Parathyroid adenoma (tissue), 2 donors: Measurements from ENCODE around the gene SMIM24.

Experiments
- H2AFZ ChIP-seq: fragments of 300-600 bp; sonication (generic); one replicate; pipeline ENCODE4 v1.7.0; 2017; ENCODE audit warnings: antibody characterized with exemption, mild to moderate bottlenecking
- H3K27ac ChIP-seq: fragments of 300-600 bp; sonication (generic); one replicate; pipeline ENCODE4 v1.7.0; 2017
- H3K27me3 ChIP-seq: fragments of 300-600 bp; sonication (generic); one replicate; pipeline ENCODE4 v1.7.0; 2017; ENCODE audit warnings: low read length; ENCODE audit not compliant: control insufficient read depth, insufficient read depth
- H3K36me3 ChIP-seq: fragments of 300-600 bp; sonication (generic); one replicate; pipeline ENCODE4 v1.7.0; 2017; ENCODE audit warnings: low read length; ENCODE audit not compliant: control insufficient read depth, insufficient read depth
- H3K4me1 ChIP-seq: fragments of 300-600 bp; sonication (generic); one replicate; pipeline ENCODE4 v1.7.0; 2017; ENCODE audit warnings: control low read depth
- H3K4me2 ChIP-seq: fragments of 300-600 bp; sonication (generic); one replicate; pipeline ENCODE4 v1.7.0; 2017; ENCODE audit warnings: low read length
- H3K4me3 ChIP-seq: fragments of 300-600 bp; sonication (generic); one replicate; pipeline ENCODE4 v1.7.0; 2017; ENCODE audit warnings: low read depth, low read length
- H3K79me2 ChIP-seq: fragments of 300-600 bp; sonication (generic); one replicate; pipeline ENCODE4 v1.7.0; 2017; ENCODE audit warnings: control low read depth
- H3K9ac ChIP-seq: fragments of 300-600 bp; sonication (generic); one replicate; pipeline ENCODE4 v1.7.0; 2017; ENCODE audit warnings: mild to moderate bottlenecking
- H3K9me3 ChIP-seq: fragments of 300-600 bp; sonication (generic); one replicate; pipeline ENCODE4 v1.7.0; 2017; ENCODE audit warnings: low read length; ENCODE audit not compliant: control insufficient read depth
- CTCF ChIP-seq: fragments of 300-600 bp; sonication (generic); IDR thresholded peaks from one replicate; pipeline ENCODE4 v1.7.0; 2017; ENCODE audit warnings: antibody characterized with exemption, mild to moderate bottlenecking
- donor health status: primary hyperparathyroidism.

SMIM24 gene

GRCh38 chr19:3459965-3460582, 20.3 kb downstream of the SMIM24 start:
- no peak overlapping the region for H3K4me2 ChIP-seq
- no peak overlapping the region for H3K4me3 ChIP-seq
- no peak for TF ChIP-seq CTCF

DNA sequence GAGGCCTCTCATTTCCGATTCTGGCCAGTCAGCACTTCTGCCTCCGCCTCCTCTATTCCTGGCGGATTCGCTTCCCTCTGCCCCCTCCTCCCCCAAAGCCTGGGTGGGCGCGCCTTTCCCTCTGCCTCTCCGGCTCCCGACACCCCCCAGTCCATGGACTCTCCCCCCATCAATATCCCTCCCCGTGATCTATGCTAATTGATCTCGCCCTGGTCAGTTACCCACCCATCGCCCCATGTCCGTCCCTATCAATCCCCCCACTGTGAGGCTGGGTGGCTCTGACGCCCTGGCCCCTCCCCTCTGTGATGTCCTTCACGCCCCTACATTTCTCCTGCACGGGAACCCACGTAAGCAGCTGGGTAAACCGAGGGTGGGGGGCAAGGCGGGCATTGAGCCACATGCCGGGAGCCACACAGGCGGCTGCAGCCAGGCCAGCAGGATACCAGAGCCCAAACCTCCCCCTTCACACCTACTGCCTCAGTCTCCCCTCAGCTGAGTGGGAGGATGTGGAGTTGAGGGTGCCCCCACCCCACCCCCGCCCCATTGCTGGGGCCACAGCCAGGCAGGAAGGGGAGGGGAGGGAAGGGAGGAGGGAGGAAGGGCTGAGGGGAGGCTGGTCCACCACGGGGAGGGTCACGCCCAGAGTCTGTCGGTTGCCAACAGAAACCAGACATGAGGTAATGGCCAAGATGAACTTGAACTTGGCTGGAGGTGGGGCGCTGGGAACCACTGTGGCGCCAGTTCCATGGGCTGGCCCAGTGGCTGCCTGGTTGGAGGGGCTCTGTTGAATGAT, 21.0 kb downstream of the SMIM24 start:
- H3K4me2 ChIP-seq, result peak overlapping the region; percentile 42
- no peak overlapping the region for H2AFZ ChIP-seq
- H3K79me2 ChIP-seq, result peaks cover 7% of the 10 kb centered on the region
- no peaks in the 10 kb centered on the region for H3K36me3 ChIP-seq
- no peak overlapping the region for H3K9ac ChIP-seq
- no peak overlapping the region for H3K4me3 ChIP-seq
- peaks cover 8% of the 10 kb centered on the region for H3K4me1 ChIP-seq
- H3K27me3 ChIP-seq, result no peaks in the 10 kb centered on the region
- H3K27ac ChIP-seq, result peak overlapping the region; percentile 34
- TF ChIP-seq CTCF, result no peak
- H3K9me3 ChIP-seq, result no peaks in the 10 kb centered on the region

More at GRCh38 chr19:3459965-3460582, 20.3 kb downstream of the SMIM24 start:
- H3K27me3 ChIP-seq, result no peaks in the 10 kb centered on the region
- no peak overlapping the region for H3K9ac ChIP-seq
- H3K79me2 ChIP-seq, result peaks cover 5% of the 10 kb centered on the region
- H3K4me1 ChIP-seq, result peaks cover 8% of the 10 kb centered on the region
- no peak overlapping the region for H2AFZ ChIP-seq
- no peaks in the 10 kb centered on the region for H3K36me3 ChIP-seq
- H3K9me3 ChIP-seq, result no peaks in the 10 kb centered on the region
- peak overlapping the region; percentile 34 for H3K27ac ChIP-seq

DNA sequence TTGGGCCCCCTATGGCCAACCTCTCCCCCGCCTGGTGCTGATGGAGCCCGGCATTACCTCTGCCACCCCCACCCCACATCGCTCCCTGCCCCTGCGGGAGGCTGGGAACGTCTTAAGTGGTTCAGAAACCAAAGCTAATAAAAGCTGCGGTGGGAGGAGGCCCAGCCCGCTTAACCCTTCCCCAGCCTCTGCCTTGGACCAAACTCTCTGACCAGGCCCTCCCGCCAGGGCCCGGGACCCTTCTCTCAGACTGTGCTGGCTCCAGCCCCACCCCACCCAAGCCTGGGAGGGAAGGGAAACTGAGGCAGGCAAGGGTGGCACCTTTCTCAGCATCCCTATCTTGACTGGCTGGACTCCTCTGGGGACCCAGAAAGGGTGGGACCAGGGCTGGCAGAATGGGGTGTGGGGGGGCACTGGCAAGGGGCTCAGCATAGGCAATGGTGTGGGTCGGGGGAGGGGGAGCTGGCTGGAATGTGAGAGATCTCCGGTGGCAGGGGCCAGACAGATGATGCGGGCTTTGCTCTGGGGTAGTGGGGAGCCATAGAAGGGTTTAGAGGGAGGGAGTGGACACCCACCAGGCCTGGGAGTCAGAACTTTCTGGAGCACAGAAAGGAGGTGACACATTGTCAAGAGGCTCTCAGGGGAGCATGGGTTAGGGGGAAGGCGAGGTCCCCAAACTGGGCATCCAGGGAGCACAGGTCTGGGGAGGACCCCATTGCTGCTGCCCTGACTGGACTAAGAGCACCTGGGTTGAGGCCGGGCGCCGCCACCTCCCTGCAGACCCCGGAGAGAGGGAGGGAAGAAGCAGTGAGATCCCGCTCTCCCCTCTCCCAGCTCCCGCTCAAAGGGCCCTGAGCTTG, 21.9 kb downstream of the SMIM24 start:
- no peak for TF ChIP-seq CTCF
- Histone ChIP-seq H3K36me3 (no peaks in the 10 kb centered on the region), H3K4me3 (no peak overlapping the region)

GRCh38 chr19:3457528-3458228, 22.6 kb downstream of the SMIM24 start:
- Histone ChIP-seq H3K27me3 (no peaks in the 10 kb centered on the region), H3K79me2 (peaks cover 18% of the 10 kb centered on the region), H3K4me1 (peaks cover 8% of the 10 kb centered on the region), H2AFZ (no peak overlapping the region), H3K4me2 (no peak overlapping the region), H3K9ac (no peak overlapping the region), H3K4me3 (no peak overlapping the region), H3K36me3 (no peaks in the 10 kb centered on the region), H3K27ac (peak overlapping the region; percentile 34), H3K9me3 (no peaks in the 10 kb centered on the region)
- no peak for TF ChIP-seq CTCF

More for the DNA sequence above, 21.9 kb downstream of the SMIM24 start:
- Histone ChIP-seq H3K27me3 (no peaks in the 10 kb centered on the region), H3K9me3 (no peaks in the 10 kb centered on the region), H3K79me2 (peaks cover 12% of the 10 kb centered on the region), H3K4me2 (peak overlapping the region; percentile 42), H2AFZ (no peak overlapping the region), H3K4me1 (peaks cover 8% of the 10 kb centered on the region), H3K9ac (no peak overlapping the region), H3K27ac (peak overlapping the region; percentile 34)
